ENCODE measurements around the gene SGCE. TPM values are rescaled to one million over a fixed set of nuclear protein-coding genes. Genes with fewer than 3 reads are reported as not detected.

The SGCE gene
- total and polyA plus RNA-seq, 12 donors, result 32.2 to 230 (median 142) TPM

DNA sequence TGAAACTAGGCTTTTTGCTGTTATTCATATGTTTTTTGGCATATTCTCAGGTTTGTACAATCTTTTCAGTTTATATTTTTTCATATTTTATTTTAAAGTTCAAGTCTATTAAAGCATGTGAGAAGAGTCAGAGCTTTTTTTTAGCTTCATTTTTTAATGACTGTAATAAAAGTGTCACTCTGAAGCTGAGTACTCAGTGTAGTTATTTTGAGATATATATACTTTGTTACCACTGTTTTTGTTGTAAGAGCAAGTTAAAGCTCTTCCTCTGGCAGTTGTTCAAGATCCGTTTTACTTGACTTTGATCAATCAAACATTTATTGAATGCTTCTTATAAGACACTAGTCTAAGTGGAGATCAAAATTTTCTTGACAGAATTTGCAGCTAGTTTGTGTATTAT is 108.8 kb downstream of the SGCE start:
- Histone ChIP-seq H3K9me3 (replicated peaks in 1 of 3) (no peaks in the 10 kb centered on the region), H3K4me1 (replicated peaks in 1 of 2) (no peaks in the 10 kb centered on the region), H3K4me3 (no peak overlapping the region), H3K27me3 (no peaks in the 10 kb centered on the region), H3K27ac (no peak overlapping the region), H3K36me3 (replicated peaks in 1 of 2) (peaks cover 0 to 2% of the 10 kb centered on the region in 2 donors)
- intact Hi-C loops (cut with DNase I), result no loop called here
- TF ChIP-seq, protein P1, sequence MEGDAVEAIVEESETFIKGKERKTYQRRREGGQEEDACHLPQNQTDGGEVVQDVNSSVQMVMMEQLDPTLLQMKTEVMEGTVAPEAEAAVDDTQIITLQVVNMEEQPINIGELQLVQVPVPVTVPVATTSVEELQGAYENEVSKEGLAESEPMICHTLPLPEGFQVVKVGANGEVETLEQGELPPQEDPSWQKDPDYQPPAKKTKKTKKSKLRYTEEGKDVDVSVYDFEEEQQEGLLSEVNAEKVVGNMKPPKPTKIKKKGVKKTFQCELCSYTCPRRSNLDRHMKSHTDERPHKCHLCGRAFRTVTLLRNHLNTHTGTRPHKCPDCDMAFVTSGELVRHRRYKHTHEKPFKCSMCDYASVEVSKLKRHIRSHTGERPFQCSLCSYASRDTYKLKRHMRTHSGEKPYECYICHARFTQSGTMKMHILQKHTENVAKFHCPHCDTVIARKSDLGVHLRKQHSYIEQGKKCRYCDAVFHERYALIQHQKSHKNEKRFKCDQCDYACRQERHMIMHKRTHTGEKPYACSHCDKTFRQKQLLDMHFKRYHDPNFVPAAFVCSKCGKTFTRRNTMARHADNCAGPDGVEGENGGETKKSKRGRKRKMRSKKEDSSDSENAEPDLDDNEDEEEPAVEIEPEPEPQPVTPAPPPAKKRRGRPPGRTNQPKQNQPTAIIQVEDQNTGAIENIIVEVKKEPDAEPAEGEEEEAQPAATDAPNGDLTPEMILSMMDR (IDR thresholded peaks at IDR 0.05), result no peak
- no peak for TF ChIP-seq POLR2A (IDR thresholded peaks at IDR 0.05)
- 45 to 64% (median 60%) methylated on average over 1 of the region's 1 CpG for WGBS, 4 donors
- DNase-seq, result no peak

DNA sequence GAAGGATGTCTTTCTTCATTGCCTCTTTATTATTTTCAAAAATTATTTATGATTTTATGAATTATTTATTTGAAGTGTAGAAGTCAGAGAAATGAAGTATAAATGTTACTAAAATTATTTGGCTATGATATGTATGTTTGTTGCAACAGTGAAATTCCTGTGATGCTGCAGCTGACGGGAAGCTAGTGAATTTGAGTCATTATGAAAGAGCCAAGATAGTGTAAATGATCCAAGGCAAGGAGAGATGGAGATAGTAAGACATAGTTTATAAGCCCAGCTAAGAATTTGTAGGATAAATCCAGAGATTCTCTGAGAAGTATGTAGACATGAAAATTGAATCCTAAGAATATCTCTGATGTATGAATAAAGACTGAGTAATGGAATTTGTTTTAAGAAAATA is 115.5 kb downstream of the SGCE start:
- Histone ChIP-seq H3K4me3 (no peak overlapping the region), H3K27ac (no peak overlapping the region), H3K9me3 (replicated peaks in 1 of 3) (no peaks in the 10 kb centered on the region), H3K36me3 (replicated peaks in 1 of 2) (peaks cover 0 to 24% of the 10 kb centered on the region in 2 donors), H3K4me1 (replicated peaks in 1 of 2) (no peaks in the 10 kb centered on the region), H3K27me3 (no peaks in the 10 kb centered on the region)
- 49 to 75% (median 69%) methylated on average over 1 of the region's 1 CpG for WGBS, 4 donors
- intact Hi-C loops (cut with DNase I), result no loop called here
- TF ChIP-seq, protein P1 (IDR thresholded peaks at IDR 0.05), result no peak
- no peak for TF ChIP-seq POLR2A (IDR thresholded peaks at IDR 0.05)
- no peak for DNase-seq

Other genes with a start within 250 kb of the SGCE start
- gene CASD1, start 146.3 kb downstream of the SGCE start, total RNA-seq, result 10 to 100 TPM; 28.8 to 75.7 (median 52.6) TPM
- 10 to 100 TPM; 35.2 to 43.7 (median 40.3) TPM for gene CASD1, start 146.3 kb downstream of the SGCE start, polyA plus RNA-seq